ENCODE measurements around the gene ASGR1. TPM values are rescaled to one million over a fixed set of nuclear protein-coding genes. Genes with fewer than 3 reads are reported as not detected.

Gene ASGR1
- total and polyA plus RNA-seq, 2 donors (not counting 1 experiment from before 2014, with no cell fraction given) = 0.32 to 0.43 TPM

GRCh38 chr17:7225711-7226331 is 46.7 kb upstream of the ASGR1 start:
- Histone ChIP-seq H3K9ac (ENCODE audit: low read length) (no peak overlapping the region), H2AFZ (ENCODE audit: insufficient read depth, low read depth, low read length, poor library complexity, severe bottlenecking) (no peak overlapping the region), H3K9me3 (ENCODE audit: control extremely low read depth in 1 of 3, control insufficient read depth in 2 of 3, insufficient read depth in 1 of 3, low read length in 2 of 3) (no peaks in the 10 kb centered on the region), H3K4me1 (ENCODE audit: control insufficient read depth in 2 of 2, insufficient read depth in 2 of 2, low read length in 2 of 2) (peaks cover under 1 to 5% of the 10 kb centered on the region in 2 donors), H3K27ac (ENCODE audit: low read length in 2 of 2) (no peak overlapping the region), H3K36me3 (replicated peaks in 1 of 2; ENCODE audit: control extremely low read depth in 1 of 2, control insufficient read depth in 1 of 2, extremely low read depth in 1 of 2, insufficient read depth in 2 of 2, low read length in 1 of 2) (peaks cover 0 to 78% of the 10 kb centered on the region in 2 experiments), H3K79me2 (ENCODE audit: control insufficient read depth, insufficient read depth, low read length) (peaks cover 11% of the 10 kb centered on the region), H3K4me2 (replicated peaks; ENCODE audit: low read depth, low read length, poor library complexity, severe bottlenecking) (no peak overlapping the region), H4K20me1 (ENCODE audit: control insufficient read depth, insufficient read depth, low read length, poor library complexity, severe bottlenecking) (no peaks in the 10 kb centered on the region), H3K4me3 (ENCODE audit: control extremely low read depth in 1 of 5, extremely low read depth in 1 of 5, insufficient read depth in 1 of 5, low read depth in 2 of 5, low read length in 4 of 5) (no peak overlapping the region), H3K27me3 (replicated peaks in 1 of 4; ENCODE audit: control extremely low read depth in 1 of 4, control insufficient read depth in 3 of 4, insufficient read depth in 4 of 4, low read length in 3 of 4) (no peaks in the 10 kb centered on the region)
- Mint-ChIP-seq H3K4me1 (peaks cover 7% of the 10 kb centered on the region), H3K27me3 (no peaks in the 10 kb centered on the region), H3K4me3 (no peak overlapping the region), H3K9me3 (ENCODE audit: insufficient read depth) (no peaks in the 10 kb centered on the region), H3K27ac (no peak overlapping the region)
- intact Hi-C loops (cut with micrococcal nuclease) = no loop called here
- ChIA-PET CTCF (interaction anchor here (0.5 kb wide), 1 partner anchor 70 kb away, joined by 4 read pairs; no protein-coding TSS in a partner anchor), POLR2A (interaction anchor here (0.6 kb wide), 1 partner anchor 12 kb away, joined by 3 read pairs; no protein-coding TSS in a partner anchor)
- no peak for DNase-seq
- WGBS (ENCODE audit: insufficient coverage) = 96% methylated on average over 9 of the region's 21 CpGs
- TF ChIP-seq EZH2 (IDR thresholded peaks at IDR 0.05; ENCODE audit: borderline replicate concordance, insufficient read depth, low read depth, low read length, poor library complexity, severe bottlenecking) = no peak
- no peak for TF ChIP-seq CTCF (IDR thresholded peaks at IDR 0.05)
- no peak for ATAC-seq (ENCODE audit: low read depth)

DNA sequence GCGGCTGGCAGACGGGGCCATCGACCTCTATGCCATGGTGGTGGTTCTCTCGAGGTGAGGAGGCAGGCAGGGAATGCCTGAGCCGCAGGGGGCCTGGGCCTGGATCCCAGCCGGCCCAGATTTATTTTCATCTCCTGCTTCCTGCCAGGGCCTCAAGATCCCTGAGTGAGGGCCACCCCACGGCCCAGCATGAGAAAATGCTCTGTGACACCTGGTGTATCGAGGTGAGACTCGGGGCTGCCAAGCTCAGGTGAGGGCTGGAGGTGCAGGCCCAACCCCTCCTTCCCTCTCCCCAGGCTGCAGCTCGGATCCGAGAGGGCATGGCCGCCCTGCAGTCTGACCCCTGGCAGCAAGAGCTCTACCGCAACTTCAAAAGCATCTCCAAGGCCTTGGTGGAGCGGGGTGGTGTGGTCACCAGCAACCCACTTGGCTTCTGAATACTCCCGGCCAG is 45.5 kb upstream of the ASGR1 start:
- Histone ChIP-seq H3K27me3 (replicated peaks in 1 of 4; ENCODE audit: control extremely low read depth in 1 of 4, control insufficient read depth in 3 of 4, insufficient read depth in 4 of 4, low read length in 3 of 4) (no peaks in the 10 kb centered on the region), H3K9ac (ENCODE audit: low read length) (no peak overlapping the region), H3K4me3 (ENCODE audit: control extremely low read depth in 1 of 5, extremely low read depth in 1 of 5, insufficient read depth in 1 of 5, low read depth in 2 of 5, low read length in 4 of 5) (no peak overlapping the region), H3K4me1 (ENCODE audit: control insufficient read depth in 2 of 2, insufficient read depth in 2 of 2, low read length in 2 of 2) (peaks cover 7 to 13% of the 10 kb centered on the region in 2 donors), H3K4me2 (replicated peaks; ENCODE audit: low read depth, low read length, poor library complexity, severe bottlenecking) (no peak overlapping the region), H3K79me2 (ENCODE audit: control insufficient read depth, insufficient read depth, low read length) (no peaks in the 10 kb centered on the region), H3K9me3 (ENCODE audit: control extremely low read depth in 1 of 3, control insufficient read depth in 2 of 3, insufficient read depth in 1 of 3, low read length in 2 of 3) (no peaks in the 10 kb centered on the region), H3K27ac (ENCODE audit: low read length in 2 of 2) (no peak overlapping the region), H4K20me1 (ENCODE audit: control insufficient read depth, insufficient read depth, low read length, poor library complexity, severe bottlenecking) (no peaks in the 10 kb centered on the region), H3K36me3 (replicated peaks in 1 of 2; ENCODE audit: control extremely low read depth in 1 of 2, control insufficient read depth in 1 of 2, extremely low read depth in 1 of 2, insufficient read depth in 2 of 2, low read length in 1 of 2) (peaks cover 0 to 68% of the 10 kb centered on the region in 2 experiments), H2AFZ (ENCODE audit: insufficient read depth, low read depth, low read length, poor library complexity, severe bottlenecking) (no peak overlapping the region)
- Mint-ChIP-seq H3K4me1 (peaks cover 14% of the 10 kb centered on the region), H3K4me3 (no peak overlapping the region), H3K27ac (no peak overlapping the region), H3K27me3 (no peaks in the 10 kb centered on the region), H3K9me3 (ENCODE audit: insufficient read depth) (no peaks in the 10 kb centered on the region)
- TF ChIP-seq CTCF (IDR thresholded peaks at IDR 0.05) = no peak
- no peak for DNase-seq
- ChIA-PET CTCF (no interaction called here), POLR2A (interaction anchor here (1.1 kb wide), 1 partner anchor 10 kb away, joined by 4 read pairs; the partner anchor contains the start of gene DVL2)
- intact Hi-C loops (cut with micrococcal nuclease) = no loop called here
- no peak for ATAC-seq (ENCODE audit: low read depth)
- WGBS (ENCODE audit: insufficient coverage) = 95% methylated on average over 14 of the region's 15 CpGs
